Kidney (tissue), 14 donors: Measurements from ENCODE around the gene FBXW10. TPM values are rescaled to one million over a fixed set of nuclear protein-coding genes. Genes with fewer than 3 reads are reported as not detected.
A peak's percentile ranks its signal among the peaks of the same experiment; 100 is the strongest.
"Not testable (repeated sequence)": the region's sequence is repeated elsewhere in the genome, so short reads cannot be mapped to it uniquely, and the experiment has no call there.

ENCODE experiments used
- DNase-seq, 5 donors: peaks; one replicate each; pipeline ENCODE4 v3.0.0-alpha.2; 2013 to 2020
- FAIRE-seq: peaks from 2 replicates; lab custom pipeline; 2012; peaks lifted over from hg19 to GRCh38; lab: Jason Lieb, UNC
- H3K27ac ChIP-seq, 2 donors: one replicate each; pipeline ENCODE4 v1.7.0; 2013; ENCODE audit warnings: low read depth in 2 of 2, low read length in 2 of 2, inconsistent platforms in 1 of 2
- H3K27me3 ChIP-seq: one replicate; pipeline ENCODE4 v1.7.1; 2013; ENCODE audit warnings: low read length, inconsistent platforms; ENCODE audit not compliant: control insufficient read depth, insufficient read depth
- H3K36me3 ChIP-seq, 3 donors: one replicate each; pipeline versions ENCODE4 v1.7.0 to v1.7.1; 2013; ENCODE audit warnings: low read length in 3 of 3, control low read depth in 1 of 3, inconsistent platforms in 1 of 3; ENCODE audit not compliant: insufficient read depth in 3 of 3, control insufficient read depth in 2 of 3
- H3K4me1 ChIP-seq, 3 donors: one replicate each; pipeline versions ENCODE4 v1.7.0 to v1.7.1; 2013; ENCODE audit warnings: low read length in 3 of 3, inconsistent platforms in 1 of 3, low read depth in 1 of 3; ENCODE audit not compliant: control insufficient read depth in 2 of 3, insufficient read depth in 2 of 3
- H3K4me3 ChIP-seq, 3 donors: one replicate each; pipeline versions ENCODE4 v1.7.0 to v1.8.1; 2013; ENCODE audit warnings: low read length in 3 of 3, control low read depth in 1 of 3, inconsistent platforms in 1 of 3
- H3K9ac ChIP-seq, 3 donors: one replicate each; pipeline versions ENCODE4 v1.7.0 to v1.7.1; 2013; ENCODE audit warnings: low read length in 3 of 3, control low read depth in 1 of 3, inconsistent platforms in 1 of 3
- H3K9me3 ChIP-seq, 3 donors: one replicate each; pipeline versions ENCODE4 v1.7.0 to v1.7.1; 2013; ENCODE audit warnings: low read length in 3 of 3, control low read depth in 1 of 3, inconsistent platforms in 1 of 3; ENCODE audit not compliant: control insufficient read depth in 2 of 3, insufficient read depth in 1 of 3
- intact Hi-C: fragments of 100-400 bp; cut with DNase I; formaldehyde crosslinking; loops from one replicate; pipeline ENCODE4 v1.11.1; 2022
- polyA plus RNA-seq: library from polyadenylated mRNA; stranded (reverse); fragments of 350-450 nt; fragmentation: Illumina TruSeq; extraction: RNeasy Lipid Tissue Mini Kit (QIAGEN cat#74804); gene quantifications from one replicate; pipeline ENCODE4 v1.2.3, GENCODE V29; 2014; ENCODE audit warnings: low read depth, low replicate concordance; ENCODE audit not compliant: insufficient read depth
- total RNA-seq: library from RNA; stranded (reverse); fragmentation: NEBNext Ultra II Directional; extraction: Animal tissue kit (Norgen Biotek cat#: 25700); gene quantifications from one replicate; pipeline ENCODE4 v1.2.1, GENCODE V29; 2021
- TF ChIP-seq, protein P1 (sequence below): IDR thresholded peaks from 3 replicates; pipeline ENCODE4 v1.5.1; 2012; ENCODE audit warnings: mild to moderate bottlenecking, moderate library complexity, borderline replicate concordance; ENCODE audit not compliant: insufficient read depth; ENCODE audit errors: extremely low read depth
- donor health status: control.
- donor health status: control.
- donor health status: control.
- donor health status: control.
- donor health status: control.
- donor health status: DM: yes; HTN: yes; CAD: no.
- donor health status: Normal renal cell carcinoma (clear cell type).

The FBXW10 gene
- total and polyA plus RNA-seq, 2 donors from 2014 or later = not detected

DNA sequence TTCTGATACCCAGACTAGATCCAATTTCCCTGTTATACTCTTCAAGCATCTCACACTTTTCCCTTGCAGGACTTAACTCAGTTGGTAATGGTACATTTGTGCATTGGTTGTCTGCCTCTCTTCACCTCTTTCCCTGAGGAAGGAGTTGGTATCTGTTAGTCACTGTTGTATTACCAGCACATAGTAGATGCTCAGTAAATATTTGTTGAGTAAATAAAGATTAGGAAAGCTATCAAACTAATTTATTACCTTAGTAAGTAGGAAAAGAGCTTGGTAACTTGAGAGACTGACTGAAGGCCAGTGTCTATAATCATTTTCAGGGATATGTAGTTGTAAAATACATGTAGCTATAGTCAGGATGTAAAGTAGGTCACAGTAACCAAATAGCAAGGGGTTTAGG lies 53.0 kb downstream of the FBXW10 start:
- intact Hi-C loops, H3K4me1 ChIP-seq, H3K9me3 ChIP-seq, H3K9ac ChIP-seq, H3K4me3 ChIP-seq, DNase-seq, H3K27me3 ChIP-seq, FAIRE-seq, H3K27ac ChIP-seq, H3K36me3 ChIP-seq: not testable (repeated sequence)

DNA sequence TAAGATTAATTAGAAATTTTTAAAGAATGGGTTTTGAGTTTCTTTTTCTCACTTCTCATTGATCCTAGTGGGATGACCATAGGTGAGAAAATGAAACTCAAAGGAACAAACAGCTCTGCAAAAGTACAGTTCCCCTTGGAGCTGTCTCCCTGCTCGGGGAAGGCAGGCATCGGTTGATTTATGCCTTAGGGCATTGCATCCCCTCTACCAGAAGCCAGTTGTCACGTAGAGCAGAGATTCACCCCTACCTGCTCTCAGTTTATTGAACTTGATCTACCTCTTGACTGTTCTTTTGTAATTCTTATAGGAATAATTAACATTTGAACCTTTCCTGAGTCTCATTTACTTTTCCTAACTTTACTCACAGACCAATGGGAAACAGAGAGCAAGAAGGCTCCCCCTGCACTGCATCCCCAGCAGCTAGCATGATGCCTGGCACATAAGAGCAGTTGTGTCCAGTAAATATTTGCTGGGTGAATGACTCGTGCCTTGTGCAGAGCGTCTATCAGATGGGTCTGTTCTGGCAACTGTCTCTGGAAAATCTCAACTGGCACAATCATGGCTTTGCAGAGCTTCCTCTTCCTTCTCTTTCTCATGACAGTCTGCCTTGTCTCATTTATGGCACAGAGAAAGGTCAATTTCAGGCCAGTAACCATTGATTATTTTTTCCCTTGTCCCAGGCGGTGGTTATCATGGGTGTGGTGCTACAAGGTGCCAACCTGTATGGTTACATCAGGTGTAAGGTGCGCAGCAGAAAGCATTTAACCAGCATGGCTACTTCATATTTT lies 59.8 kb downstream of the FBXW10 start:
- DNase-seq, H3K36me3 ChIP-seq, FAIRE-seq, H3K4me3 ChIP-seq, H3K27me3 ChIP-seq, H3K9me3 ChIP-seq, H3K4me1 ChIP-seq, H3K9ac ChIP-seq, H3K27ac ChIP-seq, intact Hi-C loops: not testable (repeated sequence)

DNA sequence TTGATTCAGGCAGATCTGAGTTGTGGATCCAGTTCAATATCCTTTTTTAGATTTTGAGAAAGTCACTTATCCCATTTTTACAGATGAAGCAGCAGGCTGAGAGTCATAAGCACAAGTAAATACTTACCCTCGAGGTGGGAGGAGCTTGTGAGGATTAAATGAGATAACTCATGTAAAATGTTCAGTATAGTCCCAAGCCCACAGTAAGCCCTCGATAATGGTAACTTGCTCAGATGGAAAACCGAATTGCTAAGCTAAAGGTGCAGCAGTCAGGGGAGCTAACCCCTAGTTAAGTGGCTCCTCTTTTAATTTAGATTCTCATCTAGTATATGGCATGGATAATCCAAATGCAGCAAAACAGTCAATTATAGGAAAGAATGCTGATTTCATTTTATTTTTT lies 72.1 kb downstream of the FBXW10 start:
- FAIRE-seq, H3K9me3 ChIP-seq, H3K4me1 ChIP-seq, intact Hi-C loops, H3K4me3 ChIP-seq, H3K27me3 ChIP-seq, DNase-seq, H3K27ac ChIP-seq, H3K9ac ChIP-seq, H3K36me3 ChIP-seq: not testable (repeated sequence)

DNA sequence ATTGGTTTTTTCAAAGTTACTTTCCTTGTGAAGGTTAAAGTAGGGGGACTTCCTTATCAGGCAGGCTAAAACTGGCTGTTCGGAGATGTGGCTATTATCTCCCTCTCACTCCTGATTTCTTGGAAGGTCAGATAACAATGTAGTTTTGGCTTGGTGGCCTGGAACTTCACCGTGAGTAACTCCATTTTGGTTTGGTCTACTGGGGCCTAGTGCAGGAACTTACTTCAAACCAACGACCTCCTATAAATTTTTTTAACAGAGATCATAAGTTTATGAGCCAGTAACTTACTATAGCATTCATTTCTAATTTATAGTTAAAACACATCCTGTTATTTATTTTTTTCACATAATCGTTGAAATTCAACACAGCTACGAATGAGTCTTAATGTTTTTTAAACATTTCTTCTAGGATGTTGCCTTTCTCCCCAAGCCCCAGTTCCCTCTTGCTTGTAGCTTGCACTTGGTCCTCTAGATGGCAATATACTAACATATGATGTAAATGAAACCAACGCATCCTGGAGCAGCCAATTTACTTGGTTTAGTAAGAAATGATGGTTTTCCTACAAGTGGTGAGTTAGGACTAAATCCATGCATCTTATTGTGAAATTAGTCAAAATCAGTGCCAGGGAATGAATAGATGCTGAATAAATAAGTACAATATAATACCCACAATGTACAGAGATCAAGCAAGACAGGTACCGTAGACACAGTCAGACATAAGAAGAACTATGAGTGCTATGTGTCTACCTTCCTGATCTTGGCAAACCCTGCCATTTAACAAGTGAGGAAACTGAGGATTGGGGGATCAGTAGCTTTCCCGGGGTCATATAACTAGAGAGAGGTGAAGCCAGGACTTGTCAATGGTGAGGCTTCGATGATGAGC lies 72.9 kb downstream of the FBXW10 start:
- peak; percentile 97 for FAIRE-seq
- H3K4me3 ChIP-seq, H3K27ac ChIP-seq, H3K9ac ChIP-seq, H3K27me3 ChIP-seq, intact Hi-C loops, H3K4me1 ChIP-seq, H3K9me3 ChIP-seq, H3K36me3 ChIP-seq: not testable (repeated sequence)
- TF ChIP-seq, protein P1, sequence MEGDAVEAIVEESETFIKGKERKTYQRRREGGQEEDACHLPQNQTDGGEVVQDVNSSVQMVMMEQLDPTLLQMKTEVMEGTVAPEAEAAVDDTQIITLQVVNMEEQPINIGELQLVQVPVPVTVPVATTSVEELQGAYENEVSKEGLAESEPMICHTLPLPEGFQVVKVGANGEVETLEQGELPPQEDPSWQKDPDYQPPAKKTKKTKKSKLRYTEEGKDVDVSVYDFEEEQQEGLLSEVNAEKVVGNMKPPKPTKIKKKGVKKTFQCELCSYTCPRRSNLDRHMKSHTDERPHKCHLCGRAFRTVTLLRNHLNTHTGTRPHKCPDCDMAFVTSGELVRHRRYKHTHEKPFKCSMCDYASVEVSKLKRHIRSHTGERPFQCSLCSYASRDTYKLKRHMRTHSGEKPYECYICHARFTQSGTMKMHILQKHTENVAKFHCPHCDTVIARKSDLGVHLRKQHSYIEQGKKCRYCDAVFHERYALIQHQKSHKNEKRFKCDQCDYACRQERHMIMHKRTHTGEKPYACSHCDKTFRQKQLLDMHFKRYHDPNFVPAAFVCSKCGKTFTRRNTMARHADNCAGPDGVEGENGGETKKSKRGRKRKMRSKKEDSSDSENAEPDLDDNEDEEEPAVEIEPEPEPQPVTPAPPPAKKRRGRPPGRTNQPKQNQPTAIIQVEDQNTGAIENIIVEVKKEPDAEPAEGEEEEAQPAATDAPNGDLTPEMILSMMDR = peak; percentile 62
- peak in 4 of 5 donors; percentile 31 to 88 (median 68) for DNase-seq

DNA sequence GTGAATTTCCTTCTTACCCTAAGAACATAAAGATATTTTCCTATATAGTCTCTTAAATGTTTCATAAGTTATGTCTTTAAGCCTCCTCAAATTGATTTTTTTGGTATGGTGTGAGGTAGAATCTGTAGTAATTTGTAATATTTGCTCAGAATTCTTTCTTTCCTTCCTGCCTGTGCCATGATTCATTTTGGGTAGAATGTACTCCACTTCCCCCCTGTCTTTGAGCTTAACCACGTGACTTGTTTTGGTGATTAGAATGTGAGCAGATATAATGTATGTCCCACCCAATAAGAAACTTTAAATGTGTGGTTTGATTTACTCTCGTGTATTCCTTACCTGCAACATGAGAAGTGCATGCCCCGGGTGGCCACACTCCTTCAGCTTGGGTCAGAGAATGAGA lies 77.6 kb downstream of the FBXW10 start:
- H3K9ac ChIP-seq, H3K27ac ChIP-seq, H3K27me3 ChIP-seq, intact Hi-C loops, FAIRE-seq, DNase-seq, H3K9me3 ChIP-seq, H3K4me3 ChIP-seq, H3K4me1 ChIP-seq, H3K36me3 ChIP-seq: not testable (repeated sequence)

DNA sequence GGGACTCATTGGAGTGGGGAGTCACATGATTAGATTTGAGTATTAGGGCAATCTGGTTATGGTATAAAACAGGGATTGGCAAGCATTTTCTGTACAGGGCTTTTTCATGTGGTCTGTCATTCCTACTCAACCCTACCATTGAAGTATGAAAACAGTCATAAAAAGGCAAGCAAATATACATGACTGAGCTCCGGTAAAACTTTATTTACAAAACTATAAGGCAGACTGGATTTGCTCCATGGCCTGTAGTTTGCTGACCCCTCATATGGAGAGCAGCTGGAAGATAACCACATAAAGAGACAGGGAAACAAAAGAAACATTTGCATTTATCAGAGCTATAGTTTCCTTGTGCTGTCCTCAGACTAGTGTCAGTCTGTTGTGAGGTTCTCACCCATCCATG lies 83.8 kb downstream of the FBXW10 start:
- not testable (repeated sequence) for H3K36me3 ChIP-seq, FAIRE-seq, H3K9me3 ChIP-seq

More for the DNA sequence above, 83.8 kb downstream of the FBXW10 start:
- intact Hi-C loops, H3K4me3 ChIP-seq, H3K4me1 ChIP-seq, H3K27ac ChIP-seq, H3K9ac ChIP-seq, DNase-seq, H3K27me3 ChIP-seq: not testable (repeated sequence)
